ENCODE measurements around the gene HS6ST2.

GRCh38 chrX:132602701-132603100 is 355.7 kb downstream of the HS6ST2 start:
- TF ChIP-seq POLR2AphosphoS5 (IDR thresholded peaks at IDR 0.05; ENCODE audit: borderline replicate concordance, low read depth, low read length) (no peak), EZH2 (IDR thresholded peaks at IDR 0.05) (no peak), FOXP2 (optimal IDR thresholded peaks at IDR 0.05; ENCODE audit: control extremely low read depth, extremely low read length, insufficient read depth) (no peak)

Measured in SK-N-MC (cell line).